ENCODE data around the gene STARD5.
A peak's percentile ranks its signal among the peaks of the same experiment; 100 is the strongest.

STARD5 gene

GRCh38 chr15:81326466-81327212 lies 2.7 kb upstream of the STARD5 start:
- Histone ChIP-seq H3K27me3 (replicated peaks; ENCODE audit: control insufficient read depth, insufficient read depth, low read length) (no peaks in the 10 kb centered on the region), H3K4me3 (ENCODE audit: low read length) (no peak overlapping the region), H3K9me3 (ENCODE audit: control insufficient read depth, low read length) (no peaks in the 10 kb centered on the region), H3K4me1 (ENCODE audit: control insufficient read depth, insufficient read depth, low read length) (peaks cover 38% of the 10 kb centered on the region), H3K36me3 (ENCODE audit: control insufficient read depth, insufficient read depth, low read length, severe bottlenecking) (no peaks in the 10 kb centered on the region), H3K9ac (ENCODE audit: low read length) (no peak overlapping the region)
- DNase-seq (ENCODE audit: low read depth), result no peak

GRCh38 chr15:81323559-81323943 lies 390 bp downstream of the STARD5 start:
- no peaks in the 10 kb centered on the region for H3K27me3 ChIP-seq (replicated peaks; ENCODE audit: control insufficient read depth, insufficient read depth, low read length)
- no peaks in the 10 kb centered on the region for H3K9me3 ChIP-seq (ENCODE audit: control insufficient read depth, low read length)
- H3K4me3 ChIP-seq (ENCODE audit: low read length), result peak overlapping the region; percentile 93
- peaks cover 38% of the 10 kb centered on the region for H3K4me1 ChIP-seq (ENCODE audit: control insufficient read depth, insufficient read depth, low read length)
- DNase-seq (ENCODE audit: low read depth), result no peak
- H3K36me3 ChIP-seq (ENCODE audit: control insufficient read depth, insufficient read depth, low read length, severe bottlenecking), result peaks cover 12% of the 10 kb centered on the region
- H3K9ac ChIP-seq (ENCODE audit: low read length), result peak overlapping the region; percentile 88

- no peak for DNase-seq (ENCODE audit: low read depth)
- peak overlapping the region; percentile 93 for H3K4me3 ChIP-seq (ENCODE audit: low read length)
- H3K27me3 ChIP-seq (replicated peaks; ENCODE audit: control insufficient read depth, insufficient read depth, low read length), result no peaks in the 10 kb centered on the region
- peaks cover 33% of the 10 kb centered on the region for H3K4me1 ChIP-seq (ENCODE audit: control insufficient read depth, insufficient read depth, low read length)
- H3K36me3 ChIP-seq (ENCODE audit: control insufficient read depth, insufficient read depth, low read length, severe bottlenecking), result peaks cover 20% of the 10 kb centered on the region
- no peaks in the 10 kb centered on the region for H3K9me3 ChIP-seq (ENCODE audit: control insufficient read depth, low read length)
- H3K9ac ChIP-seq (ENCODE audit: low read length), result peak overlapping the region; percentile 28
These were observed 1.2 kb downstream of the STARD5 start for GRCh38 chr15:81322676-81323253.

DNA sequence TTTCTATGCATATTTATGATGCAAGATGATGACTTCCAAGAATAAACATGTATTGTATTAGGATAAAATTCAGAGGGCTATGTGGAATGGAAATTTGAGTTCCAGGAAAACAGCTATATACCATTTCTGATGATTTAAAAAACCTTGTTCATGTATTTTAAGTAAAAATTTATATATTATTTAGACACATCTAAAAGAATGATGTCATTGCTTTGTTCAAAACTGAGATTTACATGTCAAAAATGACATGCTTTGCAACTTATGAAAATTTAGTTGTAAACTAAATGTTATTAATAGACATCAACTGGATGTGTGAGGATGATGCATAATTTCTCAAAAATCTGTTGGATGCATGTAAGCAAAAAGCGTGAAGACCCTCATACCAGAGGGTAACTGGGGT lies 2.3 kb downstream of the STARD5 start:
- Histone ChIP-seq H3K4me3 (ENCODE audit: low read length) (no peak overlapping the region), H3K9ac (ENCODE audit: low read length) (no peak overlapping the region), H3K4me1 (ENCODE audit: control insufficient read depth, insufficient read depth, low read length) (peaks cover 23% of the 10 kb centered on the region), H3K36me3 (ENCODE audit: control insufficient read depth, insufficient read depth, low read length, severe bottlenecking) (peaks cover 25% of the 10 kb centered on the region), H3K27me3 (replicated peaks; ENCODE audit: control insufficient read depth, insufficient read depth, low read length) (no peaks in the 10 kb centered on the region), H3K9me3 (ENCODE audit: control insufficient read depth, low read length) (no peaks in the 10 kb centered on the region)
- no peak for DNase-seq (ENCODE audit: low read depth)

- H3K9ac ChIP-seq (ENCODE audit: low read length), result no peak overlapping the region
- H3K4me1 ChIP-seq (ENCODE audit: control insufficient read depth, insufficient read depth, low read length), result peaks cover 16% of the 10 kb centered on the region
- DNase-seq (ENCODE audit: low read depth), result no peak
- no peaks in the 10 kb centered on the region for H3K27me3 ChIP-seq (replicated peaks; ENCODE audit: control insufficient read depth, insufficient read depth, low read length)
- H3K9me3 ChIP-seq (ENCODE audit: control insufficient read depth, low read length), result no peaks in the 10 kb centered on the region
- H3K36me3 ChIP-seq (ENCODE audit: control insufficient read depth, insufficient read depth, low read length, severe bottlenecking), result peaks cover 25% of the 10 kb centered on the region
- no peak overlapping the region for H3K4me3 ChIP-seq (ENCODE audit: low read length)
These were observed 6.3 kb downstream of the STARD5 start for GRCh38 chr15:81317642-81318017.

DNA sequence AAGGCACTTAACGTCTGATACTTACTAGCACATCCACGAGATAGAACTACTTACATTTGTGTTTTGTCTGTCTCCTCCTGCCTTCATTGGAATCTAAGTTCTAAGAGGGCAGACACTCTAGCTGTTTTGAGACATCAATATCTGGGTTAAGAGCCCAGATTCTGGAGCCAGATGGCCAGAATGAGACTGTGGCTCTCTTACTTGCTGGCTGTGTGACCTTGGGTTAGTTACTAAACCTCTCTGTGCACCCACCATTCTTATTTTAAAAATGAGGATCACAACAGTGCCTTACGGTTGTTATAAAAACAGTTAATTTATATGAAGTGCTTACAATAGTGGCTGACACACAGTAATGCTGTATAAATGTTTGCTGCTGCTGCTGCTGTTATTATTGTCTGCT lies 7.7 kb downstream of the STARD5 start:
- no peaks in the 10 kb centered on the region for H3K9me3 ChIP-seq (ENCODE audit: control insufficient read depth, low read length)
- H3K4me3 ChIP-seq (ENCODE audit: low read length), result no peak overlapping the region
- H3K36me3 ChIP-seq (ENCODE audit: control insufficient read depth, insufficient read depth, low read length, severe bottlenecking), result peaks cover 25% of the 10 kb centered on the region
- no peak for DNase-seq (ENCODE audit: low read depth)
- H3K4me1 ChIP-seq (ENCODE audit: control insufficient read depth, insufficient read depth, low read length), result peaks cover 25% of the 10 kb centered on the region
- no peaks in the 10 kb centered on the region for H3K27me3 ChIP-seq (replicated peaks; ENCODE audit: control insufficient read depth, insufficient read depth, low read length)
- no peak overlapping the region for H3K9ac ChIP-seq (ENCODE audit: low read length)

DNA sequence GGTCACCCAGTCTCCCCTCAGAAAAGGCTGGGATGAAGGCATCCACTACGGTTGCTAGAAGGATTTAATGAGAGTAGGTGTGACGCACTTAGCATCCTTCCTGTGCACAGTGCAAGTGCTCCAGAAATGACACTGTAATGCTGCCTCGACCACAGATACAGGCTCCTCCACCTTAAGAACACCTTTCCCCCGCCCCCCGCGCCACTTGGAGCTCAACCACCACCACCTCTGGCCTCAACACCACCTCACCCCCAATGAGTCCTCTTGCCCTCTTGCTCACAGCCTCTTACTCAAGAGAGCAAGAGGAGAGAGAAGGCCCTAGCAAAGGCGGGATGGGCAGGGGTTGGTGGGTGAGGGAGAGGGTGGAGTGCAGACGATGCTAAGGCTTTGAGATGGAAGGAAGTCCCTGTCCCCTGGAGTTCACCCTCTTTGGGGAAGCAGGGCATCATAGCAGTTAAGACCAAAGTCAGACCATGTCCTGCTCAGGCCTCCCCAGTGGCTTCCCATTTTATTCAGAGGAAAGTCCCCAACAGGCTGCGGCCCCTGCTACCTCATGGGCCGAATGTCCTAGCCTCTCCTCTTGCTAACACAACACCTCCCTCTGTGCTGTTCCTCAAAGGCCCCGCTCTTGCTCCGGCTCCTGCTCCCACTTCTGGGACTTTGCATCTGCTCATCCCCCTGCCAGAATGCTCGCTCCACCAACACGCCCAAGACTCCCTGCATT lies 8.3 kb downstream of the STARD5 start:
- Histone ChIP-seq H3K4me3 (ENCODE audit: low read length) (no peak overlapping the region), H3K36me3 (ENCODE audit: control insufficient read depth, insufficient read depth, low read length, severe bottlenecking) (peaks cover 25% of the 10 kb centered on the region), H3K9ac (ENCODE audit: low read length) (no peak overlapping the region), H3K4me1 (ENCODE audit: control insufficient read depth, insufficient read depth, low read length) (peaks cover 30% of the 10 kb centered on the region), H3K27me3 (replicated peaks; ENCODE audit: control insufficient read depth, insufficient read depth, low read length) (no peaks in the 10 kb centered on the region), H3K9me3 (ENCODE audit: control insufficient read depth, low read length) (no peaks in the 10 kb centered on the region)
- no peak for DNase-seq (ENCODE audit: low read depth)

- peaks cover 22% of the 10 kb centered on the region for H3K36me3 ChIP-seq (ENCODE audit: control insufficient read depth, insufficient read depth, low read length, severe bottlenecking)
- H3K4me3 ChIP-seq (ENCODE audit: low read length), result no peak overlapping the region
- no peaks in the 10 kb centered on the region for H3K27me3 ChIP-seq (replicated peaks; ENCODE audit: control insufficient read depth, insufficient read depth, low read length)
- no peak overlapping the region for H3K9ac ChIP-seq (ENCODE audit: low read length)
- no peak for DNase-seq (ENCODE audit: low read depth)
- H3K9me3 ChIP-seq (ENCODE audit: control insufficient read depth, low read length), result no peaks in the 10 kb centered on the region
- H3K4me1 ChIP-seq (ENCODE audit: control insufficient read depth, insufficient read depth, low read length), result peaks cover 30% of the 10 kb centered on the region
These were observed 9.6 kb downstream of the STARD5 start for GRCh38 chr15:81314378-81314777.

DNA sequence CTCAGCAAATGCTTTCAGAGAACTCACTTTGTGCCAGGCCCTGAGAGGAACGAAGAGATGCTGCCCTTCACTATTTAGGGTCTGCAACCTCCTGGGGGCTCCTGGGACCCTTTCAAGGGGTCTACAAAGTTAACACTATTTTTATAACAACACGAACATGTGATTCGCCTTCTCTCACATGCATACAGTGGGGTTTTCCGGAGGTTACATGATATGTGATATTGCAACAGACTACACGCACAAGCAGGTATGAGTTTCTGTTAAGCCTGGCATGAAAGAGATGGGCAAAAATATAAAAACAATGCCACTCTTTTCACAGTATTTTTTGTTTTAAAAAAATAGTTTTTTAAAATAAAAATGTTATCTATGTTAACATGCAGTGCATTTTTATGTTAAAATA lies 10.3 kb downstream of the STARD5 start:
- no peaks in the 10 kb centered on the region for H3K27me3 ChIP-seq (replicated peaks; ENCODE audit: control insufficient read depth, insufficient read depth, low read length)
- H3K36me3 ChIP-seq (ENCODE audit: control insufficient read depth, insufficient read depth, low read length, severe bottlenecking), result peaks cover 15% of the 10 kb centered on the region
- H3K4me1 ChIP-seq (ENCODE audit: control insufficient read depth, insufficient read depth, low read length), result peaks cover 30% of the 10 kb centered on the region
- no peak overlapping the region for H3K9ac ChIP-seq (ENCODE audit: low read length)
- no peak for DNase-seq (ENCODE audit: low read depth)
- H3K4me3 ChIP-seq (ENCODE audit: low read length), result no peak overlapping the region
- no peaks in the 10 kb centered on the region for H3K9me3 ChIP-seq (ENCODE audit: control insufficient read depth, low read length)

DNA sequence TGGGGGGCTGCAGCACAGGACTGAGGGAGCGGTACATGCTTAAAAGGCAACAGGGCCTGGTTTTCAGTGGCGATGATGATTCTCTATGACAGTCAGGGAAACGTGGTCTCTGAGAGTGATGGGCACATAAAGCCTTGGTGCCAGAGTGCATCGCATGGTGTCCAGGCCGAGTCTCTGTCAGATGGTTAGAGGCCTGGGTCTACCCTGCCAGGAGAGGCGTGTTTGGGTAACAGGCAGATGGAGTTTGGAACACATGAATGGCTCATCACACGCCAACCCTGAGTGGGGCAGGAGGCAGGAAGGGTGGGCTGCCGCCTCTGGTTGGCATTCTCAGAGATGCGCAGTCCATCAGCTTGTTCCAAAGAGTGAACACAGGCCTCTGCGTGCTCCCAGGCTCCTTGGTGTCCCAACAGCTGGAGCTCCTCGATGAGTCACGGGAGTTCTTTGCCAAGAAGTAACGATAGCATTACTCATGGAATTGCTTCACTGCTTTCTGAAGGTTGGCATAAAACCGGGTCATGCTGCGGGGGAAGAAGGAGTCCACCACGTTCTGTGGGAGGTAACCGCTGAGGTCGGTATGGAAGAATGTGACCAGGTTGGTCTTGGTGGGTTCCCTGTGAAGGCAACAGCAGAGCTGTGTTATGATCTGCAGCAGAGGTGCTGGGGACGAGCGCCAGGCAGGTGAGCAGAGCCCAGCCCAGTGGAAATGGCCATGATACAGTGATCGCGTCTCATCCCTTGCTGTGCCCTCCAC lies 11.0 kb downstream of the STARD5 start:
- peaks cover 8% of the 10 kb centered on the region for H3K36me3 ChIP-seq (ENCODE audit: control insufficient read depth, insufficient read depth, low read length, severe bottlenecking)
- H3K4me1 ChIP-seq (ENCODE audit: control insufficient read depth, insufficient read depth, low read length), result peaks cover 36% of the 10 kb centered on the region
- H3K4me3 ChIP-seq (ENCODE audit: low read length), result no peak overlapping the region
- DNase-seq (ENCODE audit: low read depth), result peak; percentile 99
- no peaks in the 10 kb centered on the region for H3K9me3 ChIP-seq (ENCODE audit: control insufficient read depth, low read length)
- H3K27me3 ChIP-seq (replicated peaks; ENCODE audit: control insufficient read depth, insufficient read depth, low read length), result no peaks in the 10 kb centered on the region
- H3K9ac ChIP-seq (ENCODE audit: low read length), result peak overlapping the region; percentile 17

Measured in adipocyte (in vitro differentiated cells).